IMR-90 (cell line): ENCODE measurements around the gene REXO5.

Experiments used
- CEBPB ChIP-seq: IDR thresholded peaks from 2 replicates; pipeline ENCODE4 v1.6.1; 2012; ENCODE audit warnings: low read depth, low read length, improper control_type of control experiment
- CHD1 ChIP-seq: IDR thresholded peaks from 2 replicates; pipeline ENCODE4 v1.6.1; 2012; ENCODE audit warnings: low read depth, low read length, improper control_type of control experiment
- CTCF ChIP-seq: conservative IDR thresholded peaks from 2 replicates; pipeline ENCODE4 v1.5.1; 2012; ENCODE audit warnings: mild to moderate bottlenecking, low read depth, low read length, improper control_type of control experiment
- MXI1 ChIP-seq: IDR thresholded peaks from 2 replicates; pipeline ENCODE4 v1.6.1; 2012; ENCODE audit warnings: low read depth, mild to moderate bottlenecking, low read length, moderate library complexity, borderline replicate concordance
- POLR2A ChIP-seq: IDR thresholded peaks from 2 replicates; pipeline ENCODE4 v1.6.1; 2012; ENCODE audit warnings: mild to moderate bottlenecking, low read depth, low read length
- RAD21 ChIP-seq: IDR thresholded peaks from 2 replicates; pipeline ENCODE4 v1.6.1; 2012; ENCODE audit warnings: low read length, improper control_type of control experiment
- RFX5 ChIP-seq: IDR thresholded peaks from 2 replicates; pipeline ENCODE4 v1.8.0; 2012; ENCODE audit warnings: low read depth, mild to moderate bottlenecking, low read length, moderate library complexity
- SMC3 ChIP-seq: fragments of 150-350 bp; IDR thresholded peaks from 2 replicates; pipeline ENCODE4 v1.6.1; 2016; ENCODE audit warnings: low read depth, mild to moderate bottlenecking, antibody characterized with exemption, low read length, moderate library complexity

- TF ChIP-seq RAD21 = no peak
- no peak for TF ChIP-seq POLR2A
- no peak for TF ChIP-seq CTCF
- TF ChIP-seq CHD1 = no peak
- TF ChIP-seq CEBPB = no peak
- TF ChIP-seq SMC3 = no peak
- 0 out of 2 replicates have a peak, but pooled peaks have one; percentile 32 for TF ChIP-seq MXI1
- no peak for TF ChIP-seq RFX5
Measured at GRCh38 chr16:20899071-20899470, 92.7 kb downstream of the REXO5 start.
